ENCODE data around the gene NFATC3.

NFATC3 gene

GRCh38 chr16:68229431-68230175 lies 144.4 kb downstream of the NFATC3 start:
- Histone ChIP-seq H3K36me3 (ENCODE audit: insufficient read depth) (no peaks in the 10 kb centered on the region), H3K79me2 (ENCODE audit: insufficient read depth, low read depth) (no peaks in the 10 kb centered on the region), H3K27me3 (ENCODE audit: insufficient read depth, low read depth) (no peaks in the 10 kb centered on the region), H3K27ac (no peak overlapping the region), H3K4me2 (no peak overlapping the region), H3K4me3 (IDR thresholded peaks at IDR 0.05; ENCODE audit: insufficient read depth, low read depth, low read length) (no peak overlapping the region), H4K20me1 (ENCODE audit: insufficient read depth) (no peaks in the 10 kb centered on the region), H3K9ac (no peak overlapping the region), H3K4me1 (ENCODE audit: low read depth, poor library complexity, severe bottlenecking) (peaks cover 22% of the 10 kb centered on the region), H2AFZ (ENCODE audit: low read depth) (no peak overlapping the region)
- peak; percentile 93 for TF ChIP-seq CTCF (conservative IDR thresholded peaks at IDR 0.05; ENCODE audit: low read depth, low read length)

- Histone ChIP-seq H3K79me2 (ENCODE audit: insufficient read depth, low read depth) (no peaks in the 10 kb centered on the region), H4K20me1 (ENCODE audit: insufficient read depth) (no peaks in the 10 kb centered on the region), H3K4me3 (IDR thresholded peaks at IDR 0.05; ENCODE audit: insufficient read depth, low read depth, low read length) (no peak overlapping the region), H3K4me2 (no peak overlapping the region), H3K27ac (no peak overlapping the region), H3K36me3 (ENCODE audit: insufficient read depth) (no peaks in the 10 kb centered on the region), H3K9ac (no peak overlapping the region), H3K27me3 (ENCODE audit: insufficient read depth, low read depth) (no peaks in the 10 kb centered on the region), H3K4me1 (ENCODE audit: low read depth, poor library complexity, severe bottlenecking) (peaks cover 23% of the 10 kb centered on the region), H2AFZ (ENCODE audit: low read depth) (no peak overlapping the region)
- no peak for TF ChIP-seq CTCF (conservative IDR thresholded peaks at IDR 0.05; ENCODE audit: low read depth, low read length)
These were observed 145.0 kb downstream of the NFATC3 start for GRCh38 chr16:68230176-68230571.

- no peak overlapping the region for H3K27ac ChIP-seq
- H3K9ac ChIP-seq, result no peak overlapping the region
- no peak for TF ChIP-seq CTCF (conservative IDR thresholded peaks at IDR 0.05; ENCODE audit: low read depth, low read length)
- no peak overlapping the region for H3K4me3 ChIP-seq (IDR thresholded peaks at IDR 0.05; ENCODE audit: insufficient read depth, low read depth, low read length)
- H3K4me1 ChIP-seq (ENCODE audit: low read depth, poor library complexity, severe bottlenecking), result peaks cover 23% of the 10 kb centered on the region
- H2AFZ ChIP-seq (ENCODE audit: low read depth), result no peak overlapping the region
- no peaks in the 10 kb centered on the region for H4K20me1 ChIP-seq (ENCODE audit: insufficient read depth)
- no peak overlapping the region for H3K4me2 ChIP-seq
- no peaks in the 10 kb centered on the region for H3K27me3 ChIP-seq (ENCODE audit: insufficient read depth, low read depth)
- no peaks in the 10 kb centered on the region for H3K36me3 ChIP-seq (ENCODE audit: insufficient read depth)
- H3K79me2 ChIP-seq (ENCODE audit: insufficient read depth, low read depth), result no peaks in the 10 kb centered on the region
These were observed 145.8 kb downstream of the NFATC3 start for GRCh38 chr16:68230956-68231355.

GRCh38 chr16:68231384-68232136 lies 146.4 kb downstream of the NFATC3 start:
- Histone ChIP-seq H3K9ac (no peak overlapping the region), H3K4me2 (no peak overlapping the region), H3K27ac (no peak overlapping the region), H3K4me1 (ENCODE audit: low read depth, poor library complexity, severe bottlenecking) (peaks cover 21% of the 10 kb centered on the region), H3K4me3 (IDR thresholded peaks at IDR 0.05; ENCODE audit: insufficient read depth, low read depth, low read length) (no peak overlapping the region), H3K79me2 (ENCODE audit: insufficient read depth, low read depth) (no peaks in the 10 kb centered on the region), H4K20me1 (ENCODE audit: insufficient read depth) (no peaks in the 10 kb centered on the region), H3K27me3 (ENCODE audit: insufficient read depth, low read depth) (no peaks in the 10 kb centered on the region), H2AFZ (ENCODE audit: low read depth) (no peak overlapping the region), H3K36me3 (ENCODE audit: insufficient read depth) (no peaks in the 10 kb centered on the region)
- no peak for TF ChIP-seq CTCF (conservative IDR thresholded peaks at IDR 0.05; ENCODE audit: low read depth, low read length)

All from KMS-11 (cell line).